ENCODE results near the gene EEF2KMT.

- TF ChIP-seq CTCF (optimal IDR thresholded peaks at IDR 0.05 in 1 of 3, IDR thresholded peaks at IDR 0.05 in 1 of 3, conservative IDR thresholded peaks at IDR 0.05 in 1 of 3; ENCODE audit: extremely low read depth in 1 of 3, insufficient read depth in 2 of 3, low read length in 3 of 3) (no peak), EZH2 (IDR thresholded peaks at IDR 0.05; ENCODE audit: low read length) (no peak)
These were observed 25.0 kb downstream of the EEF2KMT start for GRCh38 chr16:5072334-5073278.
